HG02571 (cell line): ENCODE measurements around the gene RAB7A.

ENCODE experiments used
- ATAC-seq: cut with Tn5 transposase; IDR thresholded peaks from one replicate; pipeline ENCODE4 v1.9.1; 2021; ENCODE audit warnings: mild to moderate bottlenecking, moderate library complexity; ENCODE audit not compliant: unreplicated experiment

The RAB7A gene

GRCh38 chr3:128726023-128727016 is at the start of gene RAB7A:
Gene RAB7A (plus strand): TSS chr3:128726183. CDS start chr3:128795368, 69,185 bp downstream.
- ATAC-seq: peak; percentile 94

GRCh38 chr3:128679338-128679737 is 46.6 kb upstream of the RAB7A start:
- ATAC-seq: no peak

DNA sequence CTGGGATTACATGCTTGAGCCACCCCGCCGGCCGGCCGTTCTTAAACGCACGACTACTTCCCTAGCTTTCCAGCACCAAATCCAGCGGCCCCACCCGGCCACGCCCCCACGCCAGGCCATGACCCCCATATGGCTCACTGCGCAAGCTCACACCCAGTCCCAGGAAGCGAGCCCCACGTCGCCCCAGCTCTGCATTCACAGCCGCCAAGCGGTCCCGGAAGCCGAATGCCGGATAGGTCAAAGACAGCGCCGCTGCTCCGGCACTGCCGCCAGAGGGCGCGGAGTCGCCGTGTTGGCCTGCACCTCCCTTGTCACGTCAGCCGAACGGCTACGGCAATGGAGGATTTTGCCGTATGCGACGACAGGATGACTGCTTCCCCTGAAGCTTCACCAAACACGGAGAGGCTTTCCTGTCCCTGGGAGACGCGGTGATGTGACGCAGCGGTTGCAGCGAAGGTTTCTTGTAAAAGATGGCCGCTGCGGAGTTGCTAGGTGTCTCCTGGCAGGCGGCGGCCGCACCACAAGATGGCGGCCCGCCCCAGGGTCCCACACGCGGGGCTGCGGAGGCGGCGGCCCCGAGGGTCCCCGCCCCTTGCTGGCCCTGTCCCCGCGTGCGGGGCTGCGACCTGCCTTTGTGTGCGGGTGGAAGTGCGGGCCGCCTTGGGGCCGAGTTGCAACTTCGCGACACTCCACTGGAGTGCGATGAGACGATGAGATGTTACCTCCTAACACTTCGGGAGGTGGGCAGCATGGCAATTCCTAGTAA is 45.2 kb upstream of the RAB7A start:
- peak; percentile 94 for ATAC-seq

- no peak for ATAC-seq
Measured at GRCh38 chr3:128681369-128681829, 44.6 kb upstream of the RAB7A start.

GRCh38 chr3:128683957-128684356 is 42.0 kb upstream of the RAB7A start:
- ATAC-seq: no peak

DNA sequence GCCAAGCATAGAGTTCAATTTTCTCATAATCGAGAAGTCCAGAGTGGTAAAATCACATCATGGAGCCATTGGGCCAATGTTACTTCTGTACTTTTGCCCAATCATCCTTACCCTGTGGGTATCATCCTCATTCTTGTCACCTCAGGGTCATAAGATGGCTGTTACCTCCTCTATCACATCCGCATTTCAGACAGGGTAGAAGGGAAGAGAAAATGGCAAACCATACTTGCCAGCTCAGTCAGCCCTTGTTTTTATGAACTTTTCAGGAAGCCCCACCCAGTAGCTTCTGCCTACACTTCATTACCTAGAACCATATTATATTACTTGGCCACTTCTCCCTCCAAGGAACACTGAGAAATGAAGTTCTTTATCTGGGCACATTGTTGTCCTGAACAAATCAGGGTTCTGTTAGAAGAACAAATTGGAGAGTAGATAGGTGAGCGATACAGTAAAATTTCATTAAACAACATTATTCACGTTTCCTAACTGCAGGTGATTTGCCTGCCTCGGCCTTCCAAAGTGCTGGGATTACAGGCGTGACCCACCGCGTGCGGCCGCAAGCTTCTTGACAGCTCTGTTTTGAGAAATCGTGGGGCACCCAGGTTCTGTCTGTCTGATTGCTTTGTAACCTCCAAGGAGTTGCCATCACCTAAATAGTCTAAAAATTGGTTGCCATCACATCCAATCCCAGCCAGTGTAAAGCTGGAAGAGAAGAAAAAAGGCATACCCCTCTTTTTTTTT is 40.8 kb upstream of the RAB7A start:
- ATAC-seq: no peak

DNA sequence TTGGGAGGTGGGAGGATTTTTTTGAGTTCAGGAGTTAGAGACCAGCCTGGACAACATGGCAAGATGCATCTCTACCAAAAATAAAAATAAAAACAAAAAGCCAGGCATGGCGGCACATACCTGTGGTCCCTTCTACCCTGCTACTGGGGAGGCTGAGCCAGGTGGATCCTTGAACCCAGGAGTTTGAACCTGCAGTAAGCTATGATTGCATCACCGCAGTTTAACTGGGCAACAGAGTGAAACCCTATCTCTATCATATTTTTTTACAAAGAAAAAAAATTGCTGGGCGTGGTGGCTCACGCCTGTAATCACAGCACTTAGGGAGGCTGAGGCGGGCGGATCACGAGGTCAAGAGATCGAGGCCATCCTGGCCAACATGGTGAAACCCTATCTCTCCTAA is 39.5 kb upstream of the RAB7A start:
- ATAC-seq: no peak

DNA sequence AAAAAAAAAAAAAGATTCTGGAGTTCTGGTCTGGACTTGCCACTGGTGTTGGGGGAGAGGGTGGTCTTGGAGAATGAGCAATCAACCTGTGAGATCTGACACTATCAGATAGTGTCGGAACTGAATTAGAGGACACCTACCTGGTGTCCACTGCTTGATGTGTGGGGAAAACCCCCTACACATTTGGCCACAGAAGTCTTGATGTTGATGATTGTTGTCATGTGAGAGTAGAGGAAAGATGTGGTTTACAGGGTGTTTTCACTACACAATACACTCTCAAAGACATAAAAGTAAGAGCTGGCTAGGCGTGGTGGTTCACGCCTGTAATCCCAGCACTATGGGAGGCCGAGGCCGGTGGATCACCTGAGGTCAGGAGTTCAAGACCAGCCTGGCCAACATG is 36.9 kb upstream of the RAB7A start:
- ATAC-seq: no peak

GRCh38 chr3:128693696-128694095 is 32.3 kb upstream of the RAB7A start:
- no peak for ATAC-seq

DNA sequence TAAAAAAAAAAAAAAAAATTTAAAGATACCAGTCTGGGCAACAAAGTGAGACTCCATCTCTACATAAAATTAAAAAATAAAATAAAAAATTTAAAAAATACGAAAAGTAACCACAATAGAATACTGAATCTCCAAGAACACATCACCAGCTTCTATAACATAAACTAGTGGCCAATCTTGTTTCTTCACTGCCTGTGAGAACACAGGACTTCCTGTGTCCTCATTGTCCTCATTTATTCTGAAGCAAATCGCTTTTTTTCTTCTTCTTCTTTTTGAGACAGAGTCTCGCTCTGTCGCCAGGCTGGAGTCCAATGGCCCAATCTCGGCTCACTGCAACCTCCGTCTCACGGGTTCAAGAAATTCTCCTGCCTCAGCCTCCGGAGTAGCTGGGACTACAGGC is 28.6 kb upstream of the RAB7A start:
- ATAC-seq: no peak

- ATAC-seq: no peak
Measured at GRCh38 chr3:128698211-128699047, 27.6 kb upstream of the RAB7A start.

- ATAC-seq: no peak
Measured at GRCh38 chr3:128701342-128702212, 24.4 kb upstream of the RAB7A start.

DNA sequence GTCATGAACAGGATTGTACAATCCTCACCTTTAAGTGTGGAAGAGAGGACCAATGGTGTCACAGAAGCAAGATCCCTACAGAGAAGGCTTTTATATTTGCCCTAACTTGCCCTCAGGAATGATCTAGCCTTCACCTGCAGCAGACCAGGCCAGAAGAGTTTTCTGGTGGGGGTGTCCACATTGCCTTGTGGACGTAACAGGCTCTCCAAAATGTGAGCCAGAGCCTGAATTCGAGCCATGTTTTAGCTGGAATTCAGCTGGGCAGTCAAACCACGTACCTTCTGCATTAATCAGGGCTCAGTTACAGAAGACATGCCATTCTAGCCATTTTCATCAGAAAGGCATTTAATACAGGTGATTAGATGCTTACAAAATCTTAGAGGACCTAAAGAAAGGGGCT is 23.6 kb upstream of the RAB7A start:
- no peak for ATAC-seq

GRCh38 chr3:128703561-128703960 is 22.4 kb upstream of the RAB7A start:
- no peak for ATAC-seq

GRCh38 chr3:128706086-128706615 is 19.8 kb upstream of the RAB7A start:
- ATAC-seq: no peak

GRCh38 chr3:128707928-128708494 is 18.0 kb upstream of the RAB7A start:
- ATAC-seq: no peak

- no peak for ATAC-seq
Measured at GRCh38 chr3:128709038-128709437, 16.9 kb upstream of the RAB7A start.

GRCh38 chr3:128709506-128710210 is 16.3 kb upstream of the RAB7A start:
- ATAC-seq: no peak
